ENCODE results near the gene EML3.
"Not testable (repeated sequence)": the region's sequence is repeated elsewhere in the genome, so short reads cannot be mapped to it uniquely, and the experiment has no call there.

Gene EML3

DNA sequence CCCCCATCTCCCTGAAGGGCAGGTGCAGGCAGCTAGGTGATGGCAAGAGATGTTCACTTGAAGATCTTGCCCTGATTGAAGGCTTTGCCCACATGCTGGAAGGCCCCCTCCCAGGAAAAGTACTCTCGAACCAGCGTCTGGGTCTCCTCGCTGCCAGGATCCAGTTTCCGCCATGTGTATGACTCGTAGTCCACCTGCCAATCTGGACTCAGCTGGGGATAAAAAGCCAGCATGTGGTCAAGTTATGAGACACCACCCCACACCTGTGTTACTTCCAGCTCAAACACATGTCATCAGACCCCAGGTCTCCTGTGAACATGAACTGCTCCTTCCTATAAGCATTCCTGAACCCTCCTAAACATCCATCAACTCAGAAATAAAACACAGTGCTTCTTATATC, 52.9 kb downstream of the EML3 start:
- H3K9me3 Mint-ChIP-seq, ATAC-seq, H3K4me3 Mint-ChIP-seq, H3K27me3 Mint-ChIP-seq, DNase-seq: not testable (repeated sequence)
- peaks cover 69% of the 10 kb centered on the region for H3K36me3 Mint-ChIP-seq (ENCODE audit: low read depth)
- H3K4me1 Mint-ChIP-seq = peaks cover 86% of the 10 kb centered on the region
- peak overlapping the region; percentile 26 for H3K27ac Mint-ChIP-seq

GRCh38 chr11:62559204-62559603, 53.4 kb downstream of the EML3 start:
- peaks cover 91% of the 10 kb centered on the region for H3K4me1 Mint-ChIP-seq
- no peak overlapping the region for H3K4me3 Mint-ChIP-seq
- DNase-seq (no peak), ATAC-seq (no peak)
- H3K27me3 Mint-ChIP-seq = no peaks in the 10 kb centered on the region
- peak overlapping the region; percentile 26 for H3K27ac Mint-ChIP-seq
- H3K9me3 Mint-ChIP-seq = no peaks in the 10 kb centered on the region
- peaks cover 73% of the 10 kb centered on the region for H3K36me3 Mint-ChIP-seq (ENCODE audit: low read depth)

DNA sequence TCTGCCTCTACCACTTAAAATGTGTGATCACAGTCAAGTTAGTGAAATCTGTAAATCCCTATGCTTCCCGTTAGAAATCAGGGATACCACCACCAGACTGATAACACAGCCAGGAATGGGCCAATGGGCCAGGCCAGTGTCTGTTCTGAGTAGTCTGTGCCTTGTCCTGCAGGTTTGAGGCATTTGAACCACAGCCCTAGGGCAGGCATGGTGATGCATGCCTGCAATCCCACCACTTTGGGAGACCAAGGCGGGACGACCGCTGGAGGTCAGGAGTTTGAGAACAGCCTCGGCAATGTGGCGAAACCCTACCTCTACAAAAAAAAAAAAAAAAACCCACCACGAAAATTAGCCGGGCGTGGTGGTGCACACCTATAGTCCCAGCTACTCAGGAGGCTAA, 53.9 kb downstream of the EML3 start:
- no peak overlapping the region for H3K4me3 Mint-ChIP-seq
- H3K4me1 Mint-ChIP-seq = peaks cover 93% of the 10 kb centered on the region
- no peak overlapping the region for H3K27ac Mint-ChIP-seq
- H3K9me3 Mint-ChIP-seq = no peaks in the 10 kb centered on the region
- ATAC-seq (no peak), DNase-seq (no peak)
- no peaks in the 10 kb centered on the region for H3K27me3 Mint-ChIP-seq
- peaks cover 71% of the 10 kb centered on the region for H3K36me3 Mint-ChIP-seq (ENCODE audit: low read depth)

GRCh38 chr11:62556875-62557631, 55.5 kb downstream of the EML3 start:
- Mint-ChIP-seq H3K27ac (peak overlapping the region; percentile 92), H3K9me3 (no peaks in the 10 kb centered on the region), H3K27me3 (no peaks in the 10 kb centered on the region), H3K36me3 (ENCODE audit: low read depth) (peaks cover 65% of the 10 kb centered on the region), H3K4me3 (peak overlapping the region; percentile 62), H3K4me1 (peaks cover 97% of the 10 kb centered on the region)
- peak; percentile 66 for DNase-seq
- ATAC-seq = peak; percentile 31

GRCh38 chr11:62556108-62556874, 56.3 kb downstream of the EML3 start:
- peak overlapping the region; percentile 62 for H3K4me3 Mint-ChIP-seq
- no peaks in the 10 kb centered on the region for H3K9me3 Mint-ChIP-seq
- DNase-seq (peak; percentile 85), ATAC-seq (peak; percentile 70)
- H3K4me1 Mint-ChIP-seq = peaks cover 100% of the 10 kb centered on the region
- H3K36me3 Mint-ChIP-seq (ENCODE audit: low read depth) = peaks cover 61% of the 10 kb centered on the region
- H3K27ac Mint-ChIP-seq = peak overlapping the region; percentile 92
- peaks cover 3% of the 10 kb centered on the region for H3K27me3 Mint-ChIP-seq

GRCh38 chr11:62555464-62556107, 57.0 kb downstream of the EML3 start:
- ATAC-seq = peak; percentile 9
- Mint-ChIP-seq H3K4me1 (peaks cover 100% of the 10 kb centered on the region), H3K27ac (peak overlapping the region; percentile 92), H3K36me3 (ENCODE audit: low read depth) (peaks cover 55% of the 10 kb centered on the region), H3K4me3 (peak overlapping the region; percentile 62), H3K9me3 (no peaks in the 10 kb centered on the region), H3K27me3 (peaks cover 3% of the 10 kb centered on the region)
- DNase-seq = peak; percentile 70

DNA sequence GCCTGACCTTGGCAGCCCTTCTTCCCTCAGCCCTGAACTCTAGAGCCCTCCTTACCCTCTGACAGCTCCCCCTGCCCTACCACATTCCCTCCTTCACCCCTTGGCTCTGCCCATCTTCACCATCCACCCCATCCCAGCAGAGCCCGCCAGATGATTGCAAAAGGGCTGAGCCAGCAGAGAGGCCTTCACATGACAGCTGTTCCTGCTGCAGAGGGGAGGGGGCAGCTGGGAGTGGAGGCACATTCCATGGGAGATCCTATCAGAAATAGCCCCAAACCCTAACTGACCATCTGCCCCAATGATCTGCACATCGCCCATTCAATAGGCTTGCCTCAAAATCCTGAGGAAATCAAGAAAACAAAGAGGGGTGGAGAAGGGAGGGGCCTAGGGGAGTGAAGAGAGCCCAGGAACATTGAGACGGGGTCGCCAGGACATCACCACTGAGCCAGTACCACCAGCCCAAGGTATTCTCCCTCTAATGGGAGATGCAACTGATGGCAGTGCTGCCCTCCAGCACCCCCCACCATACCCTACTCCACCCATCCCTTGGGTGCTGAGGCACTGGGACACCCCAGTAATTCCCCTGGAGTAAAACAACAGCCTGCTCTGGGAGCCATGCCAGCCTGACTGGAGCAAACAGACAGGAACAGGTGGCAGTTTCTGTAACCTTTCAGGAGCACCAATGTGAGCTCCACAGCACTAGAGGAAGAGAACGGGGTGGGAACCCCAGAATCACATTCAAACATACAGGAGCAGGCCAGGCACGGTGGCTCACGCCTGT, 58.0 kb downstream of the EML3 start:
- DNase-seq (no peak), ATAC-seq (no peak)
- no peaks in the 10 kb centered on the region for H3K9me3 Mint-ChIP-seq
- H3K4me3 Mint-ChIP-seq = no peak overlapping the region
- H3K36me3 Mint-ChIP-seq (ENCODE audit: low read depth) = peaks cover 45% of the 10 kb centered on the region
- H3K27ac Mint-ChIP-seq = peak overlapping the region; percentile 92
- H3K27me3 Mint-ChIP-seq = peaks cover 4% of the 10 kb centered on the region
- H3K4me1 Mint-ChIP-seq = peaks cover 100% of the 10 kb centered on the region

DNA sequence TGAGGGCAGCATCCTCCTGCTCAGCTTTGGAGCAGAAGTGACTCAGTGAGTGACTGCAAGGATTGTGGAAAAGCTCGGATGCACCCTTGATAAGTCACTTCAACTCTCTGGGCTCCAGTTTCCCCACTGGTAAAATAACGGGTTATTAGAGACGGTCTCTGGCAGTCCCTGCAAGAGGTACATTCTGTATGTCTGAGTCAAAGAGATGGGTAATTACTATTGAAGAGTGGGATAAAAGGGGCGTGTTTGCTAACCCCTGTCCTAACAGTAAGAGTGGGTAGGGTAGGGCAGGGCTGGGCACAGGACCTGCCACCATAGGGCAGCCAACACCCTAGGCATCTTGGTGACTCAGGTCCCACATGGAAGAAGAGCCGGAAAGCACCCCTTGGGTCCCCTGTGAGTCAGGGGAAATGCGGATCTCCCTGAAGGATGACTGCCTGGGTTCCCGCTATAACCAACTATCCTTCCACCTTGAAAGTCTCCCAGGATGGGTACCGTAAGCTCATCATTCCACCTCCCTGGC, 58.7 kb downstream of the EML3 start:
- no peak overlapping the region for H3K4me3 Mint-ChIP-seq
- no peak for DNase-seq
- H3K36me3 Mint-ChIP-seq (ENCODE audit: low read depth) = peaks cover 38% of the 10 kb centered on the region
- peaks cover 96% of the 10 kb centered on the region for H3K4me1 Mint-ChIP-seq
- peak overlapping the region; percentile 96 for H3K27ac Mint-ChIP-seq
- no peak for ATAC-seq
- H3K9me3 Mint-ChIP-seq = no peaks in the 10 kb centered on the region
- H3K27me3 Mint-ChIP-seq = peaks cover 4% of the 10 kb centered on the region

DNA sequence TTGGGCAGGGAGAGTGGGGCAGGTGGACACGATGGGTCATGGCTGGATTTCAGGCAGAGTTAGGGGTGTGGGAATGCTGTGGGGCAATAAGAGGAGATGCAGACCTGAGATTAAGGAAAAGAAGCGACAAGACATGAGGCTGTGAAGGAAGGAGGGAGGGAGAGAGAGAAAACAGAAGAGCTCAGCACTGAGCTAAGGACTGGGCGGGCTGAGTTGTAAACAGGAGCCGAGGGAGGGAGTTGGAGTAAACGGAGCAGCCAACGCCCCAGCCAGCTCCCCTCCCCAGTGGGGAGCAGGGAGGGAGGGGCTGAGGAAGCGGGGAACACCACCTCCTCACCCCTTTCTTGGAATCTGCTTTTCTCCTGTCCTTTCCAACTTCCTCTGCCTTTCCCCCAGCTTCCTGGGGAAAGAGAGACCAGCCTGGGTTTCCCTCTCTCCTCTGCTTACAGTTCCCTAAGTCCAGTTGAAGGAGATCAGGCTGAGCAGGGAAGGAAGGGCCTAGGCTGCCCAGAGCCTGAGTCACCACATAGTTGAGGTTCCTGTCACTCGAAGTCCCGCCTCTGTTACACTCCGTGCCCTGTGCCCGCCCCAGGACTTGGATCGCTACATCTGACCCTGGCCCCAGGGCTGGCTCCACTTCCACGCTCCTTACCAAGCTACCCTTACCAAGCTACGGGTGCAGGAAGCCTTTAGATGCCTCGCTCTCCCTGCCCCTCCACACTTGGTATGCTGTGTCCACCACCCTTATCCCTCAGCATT, 59.3 kb downstream of the EML3 start:
- ATAC-seq = no peak

GRCh38 chr11:62552485-62553079, 60.0 kb downstream of the EML3 start:
- ATAC-seq (no peak), DNase-seq (no peak)
- peak overlapping the region; percentile 75 for H3K4me3 Mint-ChIP-seq
- peaks cover 94% of the 10 kb centered on the region for H3K4me1 Mint-ChIP-seq
- H3K27ac Mint-ChIP-seq = peak overlapping the region; percentile 96
- no peaks in the 10 kb centered on the region for H3K9me3 Mint-ChIP-seq
- peaks cover 28% of the 10 kb centered on the region for H3K36me3 Mint-ChIP-seq (ENCODE audit: low read depth)
- peaks cover 13% of the 10 kb centered on the region for H3K27me3 Mint-ChIP-seq

More for the DNA sequence above, 59.3 kb downstream of the EML3 start:
- peaks cover 94% of the 10 kb centered on the region for H3K4me1 Mint-ChIP-seq
- H3K27ac Mint-ChIP-seq = peak overlapping the region; percentile 96
- no peak for DNase-seq
- peaks cover 31% of the 10 kb centered on the region for H3K36me3 Mint-ChIP-seq (ENCODE audit: low read depth)
- peaks cover 8% of the 10 kb centered on the region for H3K27me3 Mint-ChIP-seq
- H3K4me3 Mint-ChIP-seq = peak overlapping the region; percentile 75
- no peaks in the 10 kb centered on the region for H3K9me3 Mint-ChIP-seq
